GM21381 (cell line): ENCODE results near the gene TBL1XR1.
"Not testable (repeated sequence)": the region's sequence is repeated elsewhere in the genome, so short reads cannot be mapped to it uniquely, and the experiment has no call there.

Experiments used
- ATAC-seq: cut with Tn5 transposase; IDR thresholded peaks from one replicate; pipeline ENCODE4 v1.9.1; 2021; ENCODE audit warnings: mild to moderate bottlenecking, moderate library complexity; ENCODE audit not compliant: unreplicated experiment

The TBL1XR1 gene

GRCh38 chr3:177184602-177185001 is 12.7 kb downstream of the TBL1XR1 start:
- ATAC-seq: peak; percentile 87

DNA sequence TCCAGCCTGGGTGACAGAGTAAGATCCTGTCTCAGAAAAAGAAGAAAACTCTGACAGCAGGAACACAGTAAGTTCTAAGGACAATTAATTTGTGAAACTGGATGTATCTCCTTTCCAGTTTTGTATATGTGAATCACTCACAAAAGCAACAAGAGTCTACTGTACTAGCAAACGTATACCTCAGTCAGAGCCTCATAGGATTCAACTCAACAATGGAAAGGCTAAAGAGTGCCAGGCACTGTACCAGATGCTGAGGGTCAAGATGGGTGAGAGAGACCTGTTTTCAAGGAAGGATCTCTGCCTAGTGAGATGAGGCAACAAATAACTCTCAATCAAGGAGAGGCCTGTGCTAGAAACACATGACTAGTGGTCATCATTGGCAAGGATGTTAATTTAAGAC is 14.9 kb downstream of the TBL1XR1 start:
- ATAC-seq: no peak

DNA sequence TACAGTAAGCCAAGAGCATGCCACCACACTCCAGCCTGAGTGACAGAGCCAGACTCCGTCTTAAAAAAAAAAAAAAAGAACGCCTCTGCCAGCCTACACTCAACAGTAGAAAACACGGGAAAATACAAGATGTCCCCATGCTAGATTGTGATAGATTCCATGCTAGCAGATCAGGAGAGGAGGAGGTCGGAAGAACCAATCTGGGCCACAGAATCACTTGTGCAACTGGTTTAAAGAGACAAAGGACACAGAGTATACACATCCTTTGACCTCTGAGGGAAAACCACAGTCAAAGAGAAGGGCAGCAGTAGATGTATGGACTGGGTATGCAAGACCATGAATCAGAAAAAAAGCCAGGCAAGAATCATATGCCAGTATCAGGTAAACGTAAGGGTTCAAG is 15.9 kb downstream of the TBL1XR1 start:
- no peak for ATAC-seq

DNA sequence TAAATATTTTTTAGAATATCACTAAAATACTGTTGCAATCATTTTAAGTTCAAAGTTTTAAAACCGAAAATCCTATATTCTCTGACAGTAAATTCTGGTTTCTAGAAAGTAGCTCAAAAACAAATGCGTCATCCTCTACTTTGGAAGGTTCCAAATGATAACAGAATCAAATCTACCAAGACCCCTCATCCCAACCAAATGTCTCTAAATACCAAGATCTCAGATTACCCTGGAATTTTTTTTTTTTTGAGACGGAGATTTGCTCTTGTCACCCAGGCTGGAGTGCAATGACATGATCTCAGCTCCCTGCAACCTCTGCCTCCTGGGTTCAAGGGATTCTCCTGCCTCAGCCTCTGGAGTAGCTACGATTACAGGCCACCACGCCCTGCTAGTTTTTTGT is 16.8 kb downstream of the TBL1XR1 start:
- no peak for ATAC-seq

DNA sequence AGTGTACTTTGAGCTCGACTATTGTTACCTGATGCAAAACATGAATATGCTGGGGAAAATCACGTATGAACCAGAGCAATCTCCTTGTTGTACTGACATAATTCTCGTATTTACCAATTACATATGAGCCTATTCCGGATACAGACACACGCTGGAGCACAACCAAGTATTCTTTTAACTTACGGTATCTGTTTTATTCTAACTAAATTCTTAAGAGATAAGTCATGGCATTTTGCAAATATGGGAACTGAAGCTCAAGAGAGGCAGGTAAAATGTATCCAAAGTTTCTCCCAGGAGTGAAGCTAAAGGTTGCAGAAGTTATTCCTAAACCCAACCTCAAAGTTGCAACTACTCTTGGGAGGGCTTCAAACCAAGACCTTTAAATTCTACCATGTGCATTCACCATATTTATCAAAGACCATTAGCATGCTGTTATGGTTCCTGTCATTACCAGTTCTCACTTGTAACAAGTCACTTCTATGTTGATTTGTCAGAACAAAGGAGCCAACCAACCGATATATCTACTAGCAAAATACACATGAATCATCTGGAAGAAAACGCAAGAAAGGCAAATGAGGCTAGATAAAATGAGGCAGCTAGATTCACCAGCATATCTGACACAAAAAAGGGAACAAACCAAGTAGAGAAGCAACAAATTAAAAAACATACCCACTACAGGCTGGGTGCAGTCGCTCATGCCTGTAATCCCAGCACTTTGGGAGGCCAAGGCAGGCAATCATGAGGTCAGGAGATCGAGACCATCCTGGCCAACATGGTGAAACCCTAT is 17.8 kb downstream of the TBL1XR1 start:
- ATAC-seq: no peak

GRCh38 chr3:177177749-177178221 is 19.5 kb downstream of the TBL1XR1 start:
- no peak for ATAC-seq

- no peak for ATAC-seq
These were observed 22.6 kb downstream of the TBL1XR1 start for GRCh38 chr3:177174607-177175170.

DNA sequence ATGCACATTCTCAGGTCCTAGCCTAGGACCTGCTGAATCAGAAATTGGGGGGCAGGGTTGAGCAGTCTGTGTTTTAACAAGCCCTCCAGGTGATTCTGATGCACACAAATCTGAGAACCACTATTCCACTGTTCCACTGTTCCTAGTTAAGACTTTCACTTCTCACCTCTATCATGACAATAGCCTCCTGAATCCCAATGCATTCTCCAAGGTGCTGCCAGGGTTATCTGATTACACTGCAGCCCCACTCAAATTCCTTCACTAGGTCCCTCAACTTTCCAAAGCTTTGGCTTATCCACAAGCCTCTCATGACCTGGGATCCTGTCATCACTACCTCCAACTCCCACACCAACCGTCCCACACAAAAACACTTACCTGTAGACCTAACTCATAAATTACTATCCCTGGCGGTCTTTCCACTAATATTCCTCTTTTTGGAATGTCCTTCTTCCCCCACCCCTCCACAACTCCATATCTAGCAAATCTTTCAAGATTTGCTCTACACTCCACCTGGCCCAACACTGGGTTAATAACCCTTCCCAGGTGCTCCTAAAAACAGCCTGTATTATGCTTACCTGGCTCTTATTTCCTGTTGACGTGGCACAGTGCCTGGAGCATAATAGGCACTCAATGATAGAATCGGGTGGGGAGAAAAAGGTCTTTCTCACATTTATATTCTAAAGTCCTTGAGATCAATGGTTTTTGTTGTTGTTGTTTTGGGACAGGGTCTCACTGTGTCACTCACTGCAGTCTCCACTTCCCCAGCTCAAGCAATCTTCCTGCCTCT is 27.2 kb downstream of the TBL1XR1 start:
- no peak for ATAC-seq

GRCh38 chr3:177168431-177168830 is 28.9 kb downstream of the TBL1XR1 start:
- ATAC-seq: no peak

GRCh38 chr3:177162742-177163141 is 34.5 kb downstream of the TBL1XR1 start:
- no peak for ATAC-seq

DNA sequence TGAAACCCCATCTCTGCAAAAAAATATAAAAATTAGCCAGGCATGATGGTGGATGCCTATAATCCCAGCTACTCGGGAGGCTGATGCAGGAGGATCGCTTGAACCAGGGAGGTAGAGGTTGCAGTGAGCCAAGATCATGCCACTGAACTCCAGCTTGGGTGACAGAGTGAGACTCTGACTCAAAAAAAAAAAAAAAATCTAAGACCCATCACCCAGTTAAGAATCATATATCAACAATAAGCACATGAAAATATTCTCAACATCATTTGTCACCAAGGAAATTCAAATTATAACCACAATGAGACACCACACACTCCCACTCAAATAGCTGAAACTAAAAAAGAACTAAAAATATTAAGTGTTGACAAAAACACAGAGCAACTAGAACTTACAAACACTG is 35.7 kb downstream of the TBL1XR1 start:
- ATAC-seq: not testable (repeated sequence)

GRCh38 chr3:177158461-177158860 is 38.8 kb downstream of the TBL1XR1 start:
- ATAC-seq: no peak

- no peak for ATAC-seq
These were observed 39.8 kb downstream of the TBL1XR1 start for GRCh38 chr3:177157492-177157891.

- ATAC-seq: no peak
These were observed 42.5 kb downstream of the TBL1XR1 start for GRCh38 chr3:177154733-177155132.

- ATAC-seq: peak; percentile 64
These were observed 46.2 kb downstream of the TBL1XR1 start for GRCh38 chr3:177150970-177151627.

DNA sequence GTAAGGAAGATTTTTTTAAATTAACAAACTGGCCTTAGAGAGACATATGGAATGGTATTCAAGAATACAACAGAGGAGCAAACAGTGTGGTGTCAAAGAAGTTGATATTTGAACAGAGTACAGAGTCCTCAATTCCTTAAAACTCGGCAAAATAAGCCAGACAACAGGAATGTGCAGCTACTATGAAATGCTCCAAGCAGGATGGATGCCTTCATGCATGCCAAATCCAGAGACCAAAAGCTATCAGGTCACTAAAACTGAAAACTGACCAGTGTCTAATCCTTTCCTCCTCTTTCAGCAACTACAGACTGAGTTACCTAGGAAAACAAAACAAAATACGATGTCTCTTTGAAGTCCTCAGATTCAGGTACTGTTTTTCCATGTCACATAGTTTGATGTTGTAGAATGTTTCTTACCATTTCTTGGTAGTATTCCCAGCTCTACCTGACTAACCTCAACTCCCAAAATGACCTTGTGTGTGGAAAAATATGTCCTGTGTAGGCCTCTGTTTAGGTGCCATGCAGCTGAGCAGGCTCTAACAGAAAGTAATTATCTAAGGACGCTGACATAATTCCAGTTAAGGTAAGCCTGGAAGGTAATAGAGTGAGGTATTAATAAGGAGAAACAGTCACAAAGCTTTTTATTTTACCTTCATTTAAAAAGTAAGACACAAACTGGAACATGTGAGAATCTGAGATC is 46.9 kb downstream of the TBL1XR1 start:
- no peak for ATAC-seq

GRCh38 chr3:177149106-177149505 is 48.2 kb downstream of the TBL1XR1 start:
- no peak for ATAC-seq

DNA sequence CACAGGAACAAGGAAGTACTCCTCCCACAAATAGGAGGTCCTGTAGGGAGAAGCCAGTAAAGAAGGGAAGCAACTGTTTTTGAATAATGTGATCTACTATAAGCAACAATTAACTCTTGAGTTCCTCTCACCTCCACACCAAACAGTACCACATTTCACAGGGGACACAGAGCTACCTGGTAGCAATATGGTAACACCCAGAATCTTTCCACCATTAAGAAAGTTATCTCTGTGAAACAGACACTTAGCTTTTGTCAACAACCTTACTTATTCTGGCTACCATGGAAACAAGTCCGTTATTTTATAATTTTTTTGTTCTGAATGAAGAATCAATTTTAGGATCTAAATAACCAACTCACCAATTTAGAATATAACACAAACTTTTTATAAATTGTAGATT is 49.5 kb downstream of the TBL1XR1 start:
- ATAC-seq: no peak

DNA sequence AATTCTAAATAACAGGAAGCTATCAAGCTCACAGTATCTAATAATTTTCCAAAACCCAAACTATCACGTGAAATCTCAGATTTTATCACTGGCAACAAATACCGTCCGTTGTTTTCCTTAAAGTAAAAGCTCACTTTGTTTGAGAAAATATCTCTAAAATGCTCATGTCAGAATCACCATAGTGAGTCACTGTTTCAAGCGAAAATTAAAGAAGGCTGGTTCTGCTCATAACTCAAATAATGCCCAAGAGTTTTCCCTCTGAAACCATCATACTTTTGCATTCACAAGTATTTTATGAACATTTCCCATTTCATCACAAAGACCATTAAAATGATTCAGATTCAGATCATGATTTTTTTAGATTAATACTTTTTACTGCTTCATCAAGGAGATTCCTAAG is 50.6 kb downstream of the TBL1XR1 start:
- ATAC-seq: no peak

DNA sequence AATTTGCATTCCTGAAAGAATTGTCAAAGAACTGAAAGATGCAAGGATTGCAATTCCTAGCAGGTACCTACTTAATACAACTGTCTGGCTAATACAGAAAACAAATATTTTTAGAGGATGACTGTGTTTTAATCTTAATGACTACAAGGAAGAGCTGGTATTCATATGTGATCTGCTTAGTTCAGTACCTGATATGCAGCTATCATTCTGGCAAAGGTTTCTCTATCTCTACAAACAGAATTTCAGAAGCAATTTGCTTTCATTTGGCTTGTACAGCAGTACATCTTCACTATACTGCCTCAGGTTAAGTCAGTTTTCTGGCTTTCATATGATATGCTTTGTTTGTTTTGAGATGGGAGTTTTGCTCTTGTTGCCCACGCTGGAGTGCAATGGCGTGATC is 51.3 kb downstream of the TBL1XR1 start:
- no peak for ATAC-seq

DNA sequence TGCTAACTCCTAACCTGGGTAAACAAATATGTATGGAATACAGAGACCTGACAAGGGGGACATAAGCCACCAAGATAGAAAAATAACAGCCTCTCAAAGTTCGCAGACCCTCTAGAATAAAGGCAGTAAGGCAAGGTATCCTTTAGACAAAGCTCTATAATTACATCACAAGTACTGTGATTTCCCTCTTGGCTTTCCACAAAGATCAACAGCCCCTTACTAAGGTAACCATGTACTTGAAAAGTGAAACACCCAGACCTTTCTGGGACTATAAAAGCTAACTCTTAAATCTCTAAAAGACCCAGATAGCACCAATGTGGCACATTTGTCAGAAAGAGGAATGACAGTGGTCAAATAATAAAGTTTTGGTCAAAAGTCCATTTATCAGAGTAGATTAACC is 51.9 kb downstream of the TBL1XR1 start:
- ATAC-seq: peak; percentile 33
